HepG2 (cell line): ENCODE measurements around the gene ESYT1. TPM values are rescaled to one million over a fixed set of nuclear protein-coding genes. Genes with fewer than 3 reads are reported as not detected.

Source experiments
- DR1 ChIP-seq: sonication (generic); formaldehyde crosslinking; IDR thresholded peaks from 2 replicates; pipeline ENCODE4 v1.8.0; 2021; ENCODE audit warnings: mild to moderate bottlenecking, missing genetic modification reagents, inconsistent platforms
- EZH2 ChIP-seq: conservative IDR thresholded peaks from 2 replicates; pipeline ENCODE4 v1.6.1; 2012; ENCODE audit warnings: mild to moderate bottlenecking, low read depth, low read length, moderate library complexity
- FOXK2 ChIP-seq: fragments of 450-650 bp; IDR thresholded peaks from 2 replicates; pipeline ENCODE4 v1.6.1; 2016
- ISX ChIP-seq: sonication (generic); formaldehyde crosslinking; conservative IDR thresholded peaks from 2 replicates; pipeline ENCODE4 v1.5.0; 2020; ENCODE audit warnings: missing genetic modification reagents
- MATR3 ChIP-seq: sonication (generic); formaldehyde crosslinking; IDR thresholded peaks from 2 replicates; pipeline ENCODE4 v1.4.0; 2020; ENCODE audit warnings: missing genetic modification reagents
- NFE2L2 ChIP-seq: fragments of 150-350 bp; IDR thresholded peaks from 2 replicates; pipeline ENCODE4 v1.6.1; 2014; ENCODE audit warnings: low read length
- NFRKB ChIP-seq: fragments of 450-650 bp; IDR thresholded peaks from 2 replicates; pipeline ENCODE4 v1.6.1; 2017
- NR0B2 ChIP-seq: sonication (generic); formaldehyde crosslinking; IDR thresholded peaks from 2 replicates; pipeline ENCODE4 v1.4.0; 2020; ENCODE audit warnings: mild to moderate bottlenecking, missing genetic modification reagents
- NR2F2 ChIP-seq: IDR thresholded peaks from 2 replicates; pipeline ENCODE4 v1.6.1; 2012; ENCODE audit warnings: low read depth, inconsistent platforms, borderline replicate concordance
- SP140L ChIP-seq: sonication (generic); formaldehyde crosslinking; IDR thresholded peaks from 2 replicates; pipeline ENCODE4 v1.4.0; 2020; ENCODE audit warnings: missing genetic modification reagents, borderline replicate concordance
- TSC22D2 ChIP-seq: sonication (generic); formaldehyde crosslinking; IDR thresholded peaks from 2 replicates; pipeline ENCODE4 v1.5.1; 2020; ENCODE audit warnings: missing genetic modification reagents, mild to moderate bottlenecking, borderline replicate concordance
- ZBTB43 ChIP-seq: sonication (generic); formaldehyde crosslinking; conservative IDR thresholded peaks from 2 replicates; pipeline ENCODE4 v1.4.0; 2020; ENCODE audit warnings: missing genetic modification reagents
- ZNF318 ChIP-seq: sonication (generic); formaldehyde crosslinking; IDR thresholded peaks from 2 replicates; pipeline ENCODE4 v1.4.0; 2020; ENCODE audit warnings: mild to moderate bottlenecking, missing genetic modification reagents
- ZNF382 ChIP-seq: sonication (generic); formaldehyde crosslinking; IDR thresholded peaks from 2 replicates; pipeline ENCODE4 v1.5.0; 2020; ENCODE audit warnings: missing genetic modification reagents, mild to moderate bottlenecking, borderline replicate concordance
- ZNF512 ChIP-seq: sonication (generic); formaldehyde crosslinking; IDR thresholded peaks from 2 replicates; pipeline ENCODE4 v1.4.0; 2020; ENCODE audit warnings: mild to moderate bottlenecking, missing genetic modification reagents
- ZSCAN29 ChIP-seq: sonication (generic); formaldehyde crosslinking; conservative IDR thresholded peaks from 2 replicates; pipeline ENCODE4 v1.4.0; 2020; ENCODE audit warnings: mild to moderate bottlenecking, missing genetic modification reagents
- polyA plus RNA-seq, 8 experiments: library from polyadenylated mRNA; depleted of rRNA in 3 of 8; stranded (reverse) in 7 of 8; unstranded in 1 of 8; fragments of >200 nt; fragmentation: Illumina TruSeq in 4 of 8; extraction: Trizol in 4 of 8; gene quantifications; 2 replicates each; pipeline versions ENCODE4 v1.2.1 to v1.2.3, GENCODE V29; 2011 to 2016; ENCODE audit warnings: low read depth in 4 of 8, missing spikeins in 1 of 8, mixed read lengths in 1 of 8; ENCODE audit not compliant: insufficient read depth in 1 of 8
- total RNA-seq, 5 experiments: library from RNA; depleted of rRNA; stranded (reverse); fragments of >200 nt; fragmentation: Illumina TruSeq; extraction: Trizol; gene quantifications; 2 replicates each; pipeline ENCODE4 v1.2.3, GENCODE V29; 2016; ENCODE audit warnings: low read depth in 1 of 5

The ESYT1 gene
- total and polyA plus RNA-seq, 2 of the 13 experiments (the other 11 are each of a cell fraction or from before 2014, with no cell fraction given) = 66.9 to 71.0 TPM

- peak; percentile 99 for TF ChIP-seq ZNF318 (CRISPR knock-in tag)
- TF ChIP-seq ISX (CRISPR knock-in tag) = no peak
- TF ChIP-seq NR0B2 (CRISPR knock-in tag) = peak; percentile 88; the same call in 1 of the 2 replicates
- TF ChIP-seq TSC22D2 = peak; percentile 63; the same call in 1 of the 2 replicates
- TF ChIP-seq ZNF382 (CRISPR knock-in tag) = no peak
- no peak; the same call in 1 of the 2 replicates for TF ChIP-seq ZBTB43 (CRISPR knock-in tag)
- TF ChIP-seq SP140L (CRISPR knock-in tag) = no peak
- TF ChIP-seq MATR3 (CRISPR knock-in tag) = no peak
- TF ChIP-seq EZH2 = no peak
- peak; percentile 85 for TF ChIP-seq DR1 (CRISPR knock-in tag)
- TF ChIP-seq FOXK2 = peak; percentile 75; the same call in 1 of the 2 replicates
- no peak for TF ChIP-seq NFRKB
- no peak for TF ChIP-seq ZSCAN29 (CRISPR knock-in tag)
- no peak for TF ChIP-seq NFE2L2
- TF ChIP-seq NR2F2 = peak; percentile 65; the same call in 1 of the 2 replicates
- no peak for TF ChIP-seq ZNF512 (CRISPR knock-in tag)
Measured at GRCh38 chr12:56117778-56118687, 10.0 kb upstream of the ESYT1 start, which contains the start of gene ZC3H10 (continued).
